ENCODE data around the gene ADGRA3.

Gene ADGRA3

GRCh38 chr4:22508376-22508775, 7.5 kb downstream of the ADGRA3 start:
- DNase-seq (ENCODE audit: low spot score): no peak

- no peak for DNase-seq (ENCODE audit: low spot score)
These were observed 10.9 kb downstream of the ADGRA3 start for GRCh38 chr4:22504922-22505321.

GRCh38 chr4:22504447-22504846, 11.4 kb downstream of the ADGRA3 start:
- DNase-seq (ENCODE audit: low spot score): no peak

- no peak for DNase-seq (ENCODE audit: low spot score)
These were observed 12.7 kb downstream of the ADGRA3 start for GRCh38 chr4:22502895-22503814.

- DNase-seq (ENCODE audit: low spot score): no peak
These were observed 14.2 kb downstream of the ADGRA3 start for GRCh38 chr4:22501715-22502095.

- DNase-seq (ENCODE audit: low spot score): peak; percentile 30
These were observed 14.8 kb downstream of the ADGRA3 start for GRCh38 chr4:22500831-22501714.

GRCh38 chr4:22500128-22500611, 15.7 kb downstream of the ADGRA3 start:
- no peak for DNase-seq (ENCODE audit: low spot score)

GRCh38 chr4:22498866-22499265, 17.0 kb downstream of the ADGRA3 start:
- DNase-seq (ENCODE audit: low spot score): no peak

GRCh38 chr4:22496165-22496813, 19.6 kb downstream of the ADGRA3 start:
- no peak for DNase-seq (ENCODE audit: low spot score)

GRCh38 chr4:22493523-22493922, 22.3 kb downstream of the ADGRA3 start:
- DNase-seq (ENCODE audit: low spot score): no peak

- no peak for DNase-seq (ENCODE audit: low spot score)
These were observed 22.9 kb downstream of the ADGRA3 start for GRCh38 chr4:22492987-22493386.

GRCh38 chr4:22491939-22492338, 23.9 kb downstream of the ADGRA3 start:
- no peak for DNase-seq (ENCODE audit: low spot score)

- DNase-seq (ENCODE audit: low spot score): no peak
These were observed 25.0 kb downstream of the ADGRA3 start for GRCh38 chr4:22490718-22491315.

GRCh38 chr4:22488106-22488505, 27.8 kb downstream of the ADGRA3 start:
- no peak for DNase-seq (ENCODE audit: low spot score)

- no peak for DNase-seq (ENCODE audit: low spot score)
These were observed 28.5 kb downstream of the ADGRA3 start for GRCh38 chr4:22487328-22487727.

GRCh38 chr4:22486276-22486675, 29.6 kb downstream of the ADGRA3 start:
- no peak for DNase-seq (ENCODE audit: low spot score)

- DNase-seq (ENCODE audit: low spot score): peak; percentile 82
These were observed 30.1 kb downstream of the ADGRA3 start for GRCh38 chr4:22485737-22486136.

GRCh38 chr4:22483551-22483981, 32.3 kb downstream of the ADGRA3 start:
- no peak for DNase-seq (ENCODE audit: low spot score)

GRCh38 chr4:22482250-22483127, 33.4 kb downstream of the ADGRA3 start:
- DNase-seq (ENCODE audit: low spot score): no peak

- no peak for DNase-seq (ENCODE audit: low spot score)
These were observed 35.1 kb downstream of the ADGRA3 start for GRCh38 chr4:22480675-22481327.

All from AG20443 (cell line).